Bronchial epithelial cell (primary cell): ENCODE results near the gene BCKDK. TPM values are rescaled to one million over a fixed set of nuclear protein-coding genes. Genes with fewer than 3 reads are reported as not detected.

ENCODE experiments used
- DNase-seq: peaks from one replicate; pipeline ENCODE4 v3.0.0-alpha.2; 2010; ENCODE audit warnings: low read depth
- FAIRE-seq: peaks from 2 replicates; lab custom pipeline; 2011; peaks lifted over from hg19 to GRCh38; lab: Jason Lieb, UNC
- H3K27me3 ChIP-seq: 2 replicates; pipeline ENCODE4 v1.5.1; 2011; ENCODE audit warnings: low read length; ENCODE audit not compliant: control insufficient read depth, insufficient read depth
- H3K36me3 ChIP-seq: 2 replicates; pipeline ENCODE4 v1.5.1; 2011; ENCODE audit warnings: low read length; ENCODE audit not compliant: control insufficient read depth, insufficient read depth
- H3K4me3 ChIP-seq: 2 replicates; pipeline ENCODE4 v1.5.1; 2011; ENCODE audit warnings: mild to moderate bottlenecking, low read depth, low read length, control low read depth
- total RNA-seq: library from RNA; depleted of rRNA; stranded (reverse); fragments of >200 nt; gene quantifications from 2 replicates; pipeline ENCODE4 v1.2.1, GENCODE V29; 2014
- TF ChIP-seq, protein P1 (sequence below): IDR thresholded peaks from 2 replicates; pipeline ENCODE4 v1.5.1; 2011; ENCODE audit warnings: mild to moderate bottlenecking, moderate library complexity, low read length, control low read depth, inconsistent platforms; ENCODE audit not compliant: insufficient read depth, severe bottlenecking

The BCKDK gene
- total RNA-seq, 1 donor from 2014 or later = 7.9 TPM

DNA sequence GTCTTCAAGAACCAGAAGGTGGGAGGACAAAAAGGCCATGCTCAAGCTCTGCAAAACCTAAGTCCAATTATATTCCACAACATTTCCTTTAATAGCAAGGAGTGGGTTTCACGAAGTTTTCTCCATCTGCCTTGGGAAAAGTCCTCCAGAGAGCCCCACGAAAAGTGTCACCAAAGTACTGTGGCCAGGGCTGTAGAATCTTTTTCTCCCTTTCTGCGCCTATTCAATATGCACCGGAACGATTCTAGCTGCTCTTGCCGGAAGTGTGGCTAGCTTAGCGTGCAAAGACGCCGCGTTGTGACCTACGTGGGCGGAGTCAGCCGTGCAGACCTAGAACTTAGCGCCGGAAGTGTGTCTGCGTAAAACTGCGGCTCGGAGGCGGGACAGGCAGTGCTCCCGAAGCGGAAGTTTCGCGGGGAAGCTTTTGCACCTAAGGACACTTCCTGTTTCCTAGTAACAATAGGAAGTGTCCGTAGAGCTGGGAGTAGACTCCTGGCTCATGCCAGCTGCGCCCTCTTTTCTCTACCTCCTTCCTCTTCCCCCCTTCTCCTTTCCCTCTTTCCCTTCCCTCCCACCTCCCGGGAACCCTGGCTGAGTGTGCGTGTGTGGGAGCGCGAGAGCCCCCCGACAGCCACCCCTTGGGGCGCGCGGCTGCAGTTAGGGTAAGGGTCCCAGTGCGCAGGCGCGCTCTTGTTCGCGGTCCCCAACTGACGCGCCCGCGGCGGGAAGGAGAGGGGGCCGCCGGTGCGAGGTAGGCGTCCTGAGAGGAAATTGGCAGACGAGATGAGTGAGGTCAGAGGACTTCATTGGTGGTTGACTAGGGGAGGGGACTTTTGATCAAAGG lies 34.0 kb upstream of the BCKDK start, which contains the start of the genes ZNF646 and ZNF668:
TSS of gene ZNF646 (plus strand) at position 453 of the 844 bp plus-strand sequence. CDS start 1,903 bp downstream, outside the sequence.
TSS of gene ZNF668 (minus strand) at position 271 of the 844 bp plus-strand sequence. CDS start 9,781 bp downstream, outside the sequence.
- TF ChIP-seq, protein P1, sequence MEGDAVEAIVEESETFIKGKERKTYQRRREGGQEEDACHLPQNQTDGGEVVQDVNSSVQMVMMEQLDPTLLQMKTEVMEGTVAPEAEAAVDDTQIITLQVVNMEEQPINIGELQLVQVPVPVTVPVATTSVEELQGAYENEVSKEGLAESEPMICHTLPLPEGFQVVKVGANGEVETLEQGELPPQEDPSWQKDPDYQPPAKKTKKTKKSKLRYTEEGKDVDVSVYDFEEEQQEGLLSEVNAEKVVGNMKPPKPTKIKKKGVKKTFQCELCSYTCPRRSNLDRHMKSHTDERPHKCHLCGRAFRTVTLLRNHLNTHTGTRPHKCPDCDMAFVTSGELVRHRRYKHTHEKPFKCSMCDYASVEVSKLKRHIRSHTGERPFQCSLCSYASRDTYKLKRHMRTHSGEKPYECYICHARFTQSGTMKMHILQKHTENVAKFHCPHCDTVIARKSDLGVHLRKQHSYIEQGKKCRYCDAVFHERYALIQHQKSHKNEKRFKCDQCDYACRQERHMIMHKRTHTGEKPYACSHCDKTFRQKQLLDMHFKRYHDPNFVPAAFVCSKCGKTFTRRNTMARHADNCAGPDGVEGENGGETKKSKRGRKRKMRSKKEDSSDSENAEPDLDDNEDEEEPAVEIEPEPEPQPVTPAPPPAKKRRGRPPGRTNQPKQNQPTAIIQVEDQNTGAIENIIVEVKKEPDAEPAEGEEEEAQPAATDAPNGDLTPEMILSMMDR = no peak
- Histone ChIP-seq H3K27me3 (no peaks in the 10 kb centered on the region), H3K4me3 (peak within 1 kb of the TSS; percentile 96), H3K36me3 (peaks cover 17% of the 10 kb centered on the region)
- FAIRE-seq (no peak), DNase-seq (peak; percentile 97)

DNA sequence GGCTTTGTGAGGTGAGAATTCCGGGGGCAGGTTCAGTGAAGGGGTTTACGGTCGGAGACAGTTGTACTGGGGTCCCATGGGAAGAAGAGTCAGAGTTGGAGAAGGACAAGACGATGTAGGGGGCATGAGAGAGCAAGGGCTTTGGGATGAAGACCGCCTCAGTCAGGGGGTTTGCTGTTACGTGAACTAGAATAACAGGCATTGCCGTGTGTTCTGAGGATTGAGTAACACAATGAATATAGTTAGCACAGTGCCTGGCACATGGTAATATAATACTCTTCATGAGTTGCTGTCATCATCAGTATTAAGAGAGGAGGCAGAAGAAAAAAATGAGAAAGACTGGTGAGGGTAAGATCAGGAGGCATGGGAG lies 33.4 kb upstream of the BCKDK start:
- peak overlapping the region; percentile 96 for H3K4me3 ChIP-seq
- FAIRE-seq = no peak
- H3K36me3 ChIP-seq = peaks cover 20% of the 10 kb centered on the region
- H3K27me3 ChIP-seq = no peaks in the 10 kb centered on the region
- TF ChIP-seq, protein P1 = no peak
- DNase-seq = no peak

DNA sequence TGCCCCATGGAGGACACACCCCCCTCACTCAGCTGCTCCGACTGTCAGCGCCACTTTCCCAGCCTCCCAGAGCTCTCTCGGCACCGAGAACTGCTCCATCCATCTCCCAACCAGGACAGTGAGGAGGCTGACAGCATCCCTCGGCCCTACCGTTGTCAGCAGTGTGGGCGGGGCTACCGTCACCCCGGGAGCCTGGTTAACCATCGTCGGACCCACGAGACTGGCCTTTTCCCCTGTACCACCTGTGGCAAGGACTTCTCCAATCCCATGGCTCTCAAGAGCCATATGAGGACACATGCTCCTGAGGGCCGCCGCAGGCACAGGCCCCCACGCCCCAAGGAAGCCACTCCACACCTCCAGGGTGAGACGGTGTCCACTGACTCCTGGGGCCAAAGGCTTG lies 31.9 kb upstream of the BCKDK start:
- TF ChIP-seq, protein P1 = no peak
- no peaks in the 10 kb centered on the region for H3K27me3 ChIP-seq
- peaks cover 27% of the 10 kb centered on the region for H3K36me3 ChIP-seq
- FAIRE-seq (no peak), DNase-seq (no peak)
- H3K4me3 ChIP-seq = no peak overlapping the region

DNA sequence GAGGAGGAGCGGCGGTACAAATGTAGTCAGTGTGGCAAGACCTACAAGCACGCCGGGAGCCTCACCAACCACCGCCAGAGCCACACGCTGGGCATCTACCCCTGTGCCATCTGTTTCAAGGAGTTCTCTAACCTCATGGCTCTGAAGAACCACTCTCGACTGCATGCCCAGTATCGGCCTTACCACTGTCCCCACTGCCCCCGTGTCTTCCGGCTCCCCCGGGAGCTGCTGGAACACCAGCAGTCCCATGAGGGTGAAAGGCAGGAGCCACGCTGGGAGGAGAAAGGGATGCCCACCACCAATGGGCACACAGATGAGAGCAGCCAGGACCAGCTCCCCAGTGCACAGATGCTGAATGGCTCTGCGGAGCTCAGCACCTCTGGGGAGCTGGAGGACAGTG lies 31.2 kb upstream of the BCKDK start:
- no peak for DNase-seq
- Histone ChIP-seq H3K27me3 (no peaks in the 10 kb centered on the region), H3K4me3 (no peak overlapping the region), H3K36me3 (peaks cover 29% of the 10 kb centered on the region)
- TF ChIP-seq, protein P1 = no peak
- FAIRE-seq = no peak

DNA sequence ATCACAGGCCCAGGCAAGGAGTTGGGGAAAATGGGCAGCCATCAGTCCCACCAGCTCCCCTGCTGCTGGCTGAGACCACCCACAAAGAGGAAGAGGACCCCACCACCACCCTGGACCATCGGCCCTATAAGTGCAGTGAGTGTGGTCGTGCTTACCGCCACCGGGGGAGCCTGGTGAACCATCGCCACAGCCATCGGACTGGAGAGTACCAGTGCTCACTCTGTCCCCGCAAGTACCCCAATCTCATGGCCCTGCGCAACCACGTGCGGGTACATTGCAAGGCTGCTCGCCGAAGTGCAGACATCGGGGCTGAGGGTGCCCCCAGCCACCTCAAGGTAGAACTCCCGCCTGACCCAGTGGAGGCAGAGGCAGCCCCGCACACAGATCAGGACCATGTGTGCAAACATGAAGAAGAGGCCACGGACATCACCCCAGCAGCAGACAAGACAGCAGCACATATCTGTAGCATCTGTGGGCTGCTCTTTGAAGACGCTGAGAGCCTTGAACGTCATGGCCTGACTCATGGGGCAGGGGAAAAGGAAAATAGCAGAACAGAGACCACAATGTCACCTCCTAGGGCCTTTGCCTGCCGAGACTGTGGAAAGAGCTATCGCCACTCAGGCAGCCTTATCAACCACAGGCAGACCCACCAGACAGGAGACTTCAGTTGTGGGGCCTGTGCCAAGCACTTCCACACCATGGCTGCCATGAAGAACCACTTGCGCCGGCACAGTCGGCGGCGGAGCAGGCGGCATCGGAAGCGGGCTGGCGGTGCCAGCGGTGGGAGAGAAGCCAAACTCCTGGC lies 30.4 kb upstream of the BCKDK start:
- Histone ChIP-seq H3K4me3 (no peak overlapping the region), H3K27me3 (no peaks in the 10 kb centered on the region), H3K36me3 (peaks cover 31% of the 10 kb centered on the region)
- TF ChIP-seq, protein P1 = no peak
- DNase-seq (no peak), FAIRE-seq (no peak)
